ENCODE results near the gene TBC1D10B.
A peak's percentile ranks its signal among the peaks of the same experiment; 100 is the strongest.
"Not testable (repeated sequence)": the region's sequence is repeated elsewhere in the genome, so short reads cannot be mapped to it uniquely, and the experiment has no call there.

TBC1D10B gene

DNA sequence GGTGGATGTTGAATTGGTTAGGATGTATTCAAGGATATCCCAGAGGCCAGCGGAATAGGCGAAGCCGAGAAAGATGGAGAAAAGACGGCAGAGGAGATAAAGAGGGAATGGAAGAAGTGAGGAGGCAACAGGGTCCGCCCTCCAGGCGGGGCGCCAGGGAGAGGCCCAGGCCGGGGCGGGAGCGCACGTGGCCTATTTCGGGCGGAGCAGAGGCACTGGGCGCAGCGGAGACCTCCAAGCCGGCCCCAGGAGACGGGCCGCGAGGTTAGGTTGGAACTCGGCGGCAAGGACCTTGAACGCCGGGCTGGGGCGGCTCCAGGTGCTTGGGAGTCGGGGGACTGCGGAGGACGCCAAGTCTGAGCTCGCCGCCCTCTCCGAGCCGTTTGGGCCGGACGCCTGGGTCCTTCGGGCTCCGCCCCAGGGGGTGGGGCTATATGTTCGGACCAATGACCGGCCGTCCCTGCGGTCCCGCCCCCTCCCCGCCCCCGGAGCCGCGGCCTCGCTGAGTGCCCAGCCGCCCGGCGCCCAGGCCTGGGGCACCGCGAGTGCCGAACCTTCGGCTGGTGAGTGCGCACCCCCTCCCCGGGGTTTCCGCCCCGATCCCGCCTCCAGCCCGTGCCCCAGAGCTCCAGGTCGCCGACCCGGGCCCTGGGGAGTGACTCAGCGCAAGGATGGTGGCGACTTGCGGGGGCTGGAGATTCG lies 37.0 kb upstream of the TBC1D10B start, which contains the start of gene ZNF771:
ZNF771 (plus strand) TSS at position 505 of the 702 bp plus-strand sequence. CDS start 448 bp downstream, outside the sequence.
- in situ Hi-C loops (cut with HindIII; ENCODE audit: low pct_unique_long_range_greater_than_20kb, low sequenced_read_pairs) = no loop called here
- DNase-seq (ENCODE audit: low read depth in 1 of 2, low spot score in 1 of 2) = peak; percentile 81 to 95
- no peak for TF ChIP-seq JUND (IDR thresholded peaks at IDR 0.05; ENCODE audit: low read depth)

DNA sequence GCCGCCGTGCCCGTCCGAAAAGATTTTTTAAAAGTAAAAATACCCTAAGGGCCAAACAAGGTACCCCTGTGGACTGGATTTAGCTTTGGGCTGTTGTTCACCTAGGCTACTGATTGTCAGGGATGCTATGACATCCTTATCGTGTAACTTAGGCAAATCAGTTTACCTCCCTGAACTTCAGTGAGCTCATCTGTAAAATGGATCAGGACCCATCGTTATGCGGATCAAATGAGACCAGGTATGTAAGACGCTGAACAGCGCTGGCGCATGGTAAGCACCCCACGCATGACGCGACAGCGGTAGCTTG lies 36.5 kb upstream of the TBC1D10B start:
- in situ Hi-C loops (cut with HindIII; ENCODE audit: low pct_unique_long_range_greater_than_20kb, low sequenced_read_pairs) = no loop called here
- no peak for TF ChIP-seq JUND (IDR thresholded peaks at IDR 0.05; ENCODE audit: low read depth)
- DNase-seq (ENCODE audit: low read depth in 1 of 2, low spot score in 1 of 2) = no peak

DNA sequence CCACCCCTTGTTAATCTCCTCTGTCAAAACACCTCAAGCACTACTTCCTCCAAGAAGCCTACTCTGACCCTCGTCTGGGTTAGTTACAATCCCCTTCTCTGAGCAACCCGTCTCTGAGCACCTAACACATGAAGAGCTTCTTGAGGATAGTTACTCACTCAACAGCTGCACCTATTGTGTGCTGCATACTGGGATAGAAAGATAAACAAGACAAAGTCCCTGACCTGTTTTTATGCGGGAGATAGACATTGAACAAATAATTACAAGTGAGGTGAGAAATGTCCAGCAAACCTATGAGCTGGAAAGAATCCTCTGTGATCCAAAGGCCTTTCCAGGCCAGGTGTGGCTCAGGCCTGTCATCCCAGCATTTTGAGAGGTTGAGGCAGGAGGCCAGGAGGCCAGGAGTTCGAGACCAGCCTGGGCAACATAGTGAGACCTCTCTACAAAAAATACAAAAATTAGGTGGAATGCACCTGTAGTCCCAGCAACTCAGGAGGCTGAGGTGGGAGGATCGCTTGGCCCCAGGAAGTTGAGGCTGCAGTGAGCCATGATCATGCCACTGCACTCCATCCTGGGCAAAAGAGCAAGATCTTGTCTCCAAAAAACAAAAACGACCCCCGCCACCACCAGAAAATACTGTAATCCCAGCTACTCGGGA lies 31.6 kb upstream of the TBC1D10B start:
- in situ Hi-C loops (cut with HindIII; ENCODE audit: low pct_unique_long_range_greater_than_20kb, low sequenced_read_pairs) = no loop called here
- peak in 1 of 2 experiments; percentile 42 for DNase-seq (ENCODE audit: low read depth in 1 of 2, low spot score in 1 of 2)
- no peak for TF ChIP-seq JUND (IDR thresholded peaks at IDR 0.05; ENCODE audit: low read depth)

DNA sequence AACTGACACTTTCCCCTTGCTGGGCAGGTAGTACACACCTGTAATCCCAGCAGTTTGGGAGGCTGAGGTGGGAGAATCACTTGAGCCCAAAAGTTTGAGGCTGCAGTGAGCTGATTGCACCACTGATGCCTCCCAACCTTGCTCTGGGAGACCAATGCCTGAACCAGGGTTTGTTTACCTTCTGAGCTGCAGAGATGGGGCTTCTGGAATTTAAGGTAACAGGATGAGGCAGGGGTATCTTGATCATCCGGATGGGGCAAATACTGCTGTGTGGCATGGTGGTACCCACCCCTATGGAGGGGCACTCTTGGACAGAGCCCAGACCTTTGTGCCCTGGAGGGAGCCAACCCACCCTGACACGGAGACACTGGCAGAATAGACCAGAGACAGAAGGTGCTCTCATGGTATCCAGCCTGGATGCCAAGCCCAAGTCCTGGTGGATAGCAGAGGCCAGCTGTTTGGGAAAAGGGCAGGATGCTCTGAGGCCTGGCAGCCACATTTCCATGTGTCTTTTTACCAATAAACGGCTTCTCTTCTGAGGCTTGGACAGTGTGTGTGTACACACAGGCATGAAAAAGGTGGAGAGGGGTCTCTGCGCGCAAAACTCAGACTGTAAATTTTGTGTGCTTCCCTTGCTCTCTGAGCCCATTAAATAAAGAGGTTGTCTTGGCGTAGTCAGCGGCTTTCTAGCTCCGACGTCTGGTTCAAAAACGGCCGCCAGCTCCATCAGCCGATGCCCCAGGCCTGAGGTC lies 29.3 kb upstream of the TBC1D10B start:
- in situ Hi-C loops (cut with HindIII; ENCODE audit: low pct_unique_long_range_greater_than_20kb, low sequenced_read_pairs) = no loop called here
- DNase-seq (ENCODE audit: low read depth in 1 of 2, low spot score in 1 of 2) = no peak
- no peak for TF ChIP-seq JUND (IDR thresholded peaks at IDR 0.05; ENCODE audit: low read depth)

DNA sequence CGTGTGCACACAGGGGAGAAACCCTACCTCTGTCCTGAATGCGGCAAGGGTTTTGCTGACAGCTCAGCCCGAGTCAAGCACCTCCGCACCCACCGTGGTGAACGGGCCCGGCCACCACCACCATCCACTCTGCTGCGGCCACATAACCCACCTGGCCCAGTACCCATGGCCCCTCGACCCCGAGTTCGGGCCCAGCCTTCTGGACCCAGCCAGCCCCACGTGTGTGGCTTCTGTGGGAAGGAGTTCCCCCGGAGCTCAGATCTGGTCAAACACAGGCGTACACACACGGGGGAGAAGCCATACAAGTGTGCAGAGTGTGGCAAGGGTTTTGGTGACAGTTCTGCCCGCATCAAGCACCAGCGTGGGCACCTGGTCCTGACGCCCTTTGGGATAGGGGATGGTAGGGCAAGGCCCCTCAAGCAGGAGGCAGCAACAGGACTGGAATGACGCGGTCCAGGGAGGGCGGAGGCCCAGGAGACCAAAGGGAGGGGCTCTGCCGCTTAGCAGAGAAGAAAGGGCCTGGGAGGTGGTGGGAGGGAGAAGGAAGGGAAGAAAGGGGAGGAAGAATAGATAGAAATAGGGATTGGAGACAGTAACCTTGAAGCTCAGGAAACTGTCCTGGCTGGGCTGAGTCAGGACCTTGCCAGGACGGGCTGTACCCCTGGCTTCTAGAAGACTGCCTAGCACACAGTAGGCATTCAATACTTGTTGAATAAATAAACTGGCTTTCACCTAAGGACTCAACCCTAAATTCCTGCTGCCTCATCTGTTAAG lies 28.6 kb upstream of the TBC1D10B start:
- no peak for TF ChIP-seq JUND (IDR thresholded peaks at IDR 0.05; ENCODE audit: low read depth)

DNA sequence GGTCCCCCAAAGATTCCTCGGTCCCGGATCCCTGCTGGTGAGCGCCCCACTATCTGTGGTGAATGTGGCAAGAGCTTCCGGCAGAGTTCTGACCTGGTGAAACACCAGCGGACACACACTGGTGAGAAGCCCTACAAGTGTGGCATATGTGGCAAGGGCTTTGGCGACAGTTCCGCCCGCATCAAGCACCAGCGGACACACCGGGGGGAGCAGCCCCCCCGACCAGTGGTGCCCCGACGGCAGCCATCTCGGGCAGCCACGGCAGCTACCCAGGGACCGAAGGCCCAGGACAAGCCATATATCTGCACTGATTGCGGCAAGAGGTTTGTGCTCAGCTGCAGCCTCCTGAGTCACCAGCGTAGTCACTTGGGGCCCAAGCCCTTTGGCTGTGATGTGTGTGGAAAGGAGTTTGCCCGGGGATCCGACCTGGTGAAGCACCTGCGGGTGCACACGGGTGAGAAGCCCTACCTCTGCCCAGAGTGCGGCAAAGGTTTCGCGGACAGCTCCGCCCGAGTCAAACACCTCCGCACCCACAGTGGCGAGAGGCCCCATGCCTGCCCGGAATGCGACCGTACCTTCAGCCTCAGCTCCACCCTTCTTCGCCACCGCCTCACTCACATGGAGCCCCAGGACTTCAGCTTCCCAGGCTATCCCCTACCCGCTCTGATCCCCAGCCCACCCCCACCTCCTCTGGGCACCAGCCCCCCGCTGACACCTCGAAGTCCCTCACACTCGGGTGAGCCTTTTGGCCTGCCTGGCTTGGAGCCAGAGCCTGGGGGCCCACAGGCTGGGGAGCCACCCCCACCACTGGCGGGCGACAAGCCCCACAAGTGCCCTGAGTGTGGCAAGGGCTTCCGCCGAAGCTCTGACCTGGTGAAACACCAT lies 27.7 kb upstream of the TBC1D10B start:
- TF ChIP-seq JUND (IDR thresholded peaks at IDR 0.05; ENCODE audit: low read depth) = no peak
- no peak for DNase-seq (ENCODE audit: low read depth in 1 of 2, low spot score in 1 of 2)
- in situ Hi-C loops (cut with HindIII; ENCODE audit: low pct_unique_long_range_greater_than_20kb, low sequenced_read_pairs) = no loop called here

More for the DNA sequence above, 28.6 kb upstream of the TBC1D10B start:
- in situ Hi-C loops (cut with HindIII; ENCODE audit: low pct_unique_long_range_greater_than_20kb, low sequenced_read_pairs) = no loop called here
- DNase-seq (ENCODE audit: low read depth in 1 of 2, low spot score in 1 of 2) = no peak

DNA sequence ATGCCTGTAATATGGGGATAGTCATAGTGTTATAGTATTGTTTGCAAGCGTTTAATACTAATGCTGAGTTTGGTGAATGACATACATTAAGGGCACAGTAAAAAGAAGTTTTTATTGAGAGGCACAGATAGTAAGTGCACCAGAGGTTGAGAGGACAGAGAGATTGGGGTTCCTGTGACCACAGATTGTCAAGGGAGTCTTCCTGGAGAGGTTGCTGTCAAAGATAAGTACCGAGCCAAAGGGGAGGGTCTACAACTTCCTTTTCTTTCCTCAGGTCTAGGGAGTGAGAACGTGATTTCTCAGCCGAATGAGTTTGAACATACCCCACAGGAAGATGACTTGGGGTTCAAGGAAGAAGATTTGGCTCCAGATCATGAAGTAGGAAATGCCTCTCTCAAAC lies 26.8 kb upstream of the TBC1D10B start:
- DNase-seq (ENCODE audit: low read depth in 1 of 2, low spot score in 1 of 2) = no peak
- in situ Hi-C loops (cut with HindIII; ENCODE audit: low pct_unique_long_range_greater_than_20kb, low sequenced_read_pairs) = no loop called here
- no peak for TF ChIP-seq JUND (IDR thresholded peaks at IDR 0.05; ENCODE audit: low read depth)

DNA sequence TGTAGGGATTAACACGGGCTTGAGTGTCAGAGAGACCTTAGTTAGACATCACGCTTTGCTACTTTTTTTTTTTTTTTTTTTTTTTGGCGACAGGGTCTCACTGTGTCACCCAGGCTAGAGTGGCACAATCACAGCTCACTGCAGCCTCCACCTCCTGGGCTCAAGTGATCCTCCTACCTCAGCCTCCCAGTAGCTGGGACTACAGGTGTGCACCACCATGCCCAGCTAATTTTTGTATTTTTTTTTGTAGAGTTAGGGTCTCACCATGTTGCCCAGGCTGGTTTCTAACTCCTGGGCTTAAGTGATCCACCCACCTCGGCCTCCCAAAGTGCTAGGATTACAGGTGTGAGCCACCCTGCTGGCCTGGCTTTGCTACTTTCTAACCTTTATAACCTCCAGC lies 26.3 kb upstream of the TBC1D10B start:
- in situ Hi-C loops (cut with HindIII; ENCODE audit: low pct_unique_long_range_greater_than_20kb, low sequenced_read_pairs) = not testable (repeated sequence)

DNA sequence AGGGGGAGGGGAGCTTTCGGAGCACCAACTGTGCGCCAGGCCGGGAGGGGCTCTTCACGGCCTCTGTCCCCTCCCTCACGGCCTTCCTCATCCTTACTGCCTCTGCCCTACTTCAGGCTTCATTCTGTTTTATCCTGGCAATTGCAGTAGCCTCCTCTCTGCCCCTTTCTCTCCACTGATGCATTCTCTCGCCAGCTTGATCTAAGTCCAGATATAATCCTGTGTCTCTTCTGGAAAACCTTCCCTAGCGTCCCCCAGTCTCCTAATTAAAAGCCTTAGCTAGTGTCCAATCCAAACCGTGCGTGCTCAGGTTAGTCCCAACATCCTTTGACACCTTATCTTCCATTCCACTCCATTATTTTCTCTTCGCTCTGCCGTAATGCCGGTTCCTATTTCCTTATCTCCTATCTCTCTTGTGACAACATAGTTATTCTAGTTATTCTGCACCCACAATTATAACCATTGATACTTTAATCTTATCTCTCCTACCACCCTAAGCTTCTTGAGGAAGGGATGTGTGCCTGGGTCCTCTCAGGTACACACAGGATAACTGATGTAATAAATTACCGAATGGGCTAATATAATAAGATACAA lies 25.8 kb upstream of the TBC1D10B start:
- no peak for TF ChIP-seq JUND (IDR thresholded peaks at IDR 0.05; ENCODE audit: low read depth)
- DNase-seq (ENCODE audit: low read depth in 1 of 2, low spot score in 1 of 2) = no peak
- in situ Hi-C loops (cut with HindIII; ENCODE audit: low pct_unique_long_range_greater_than_20kb, low sequenced_read_pairs) = no loop called here

More for the DNA sequence above, 26.3 kb upstream of the TBC1D10B start:
- not testable (repeated sequence) for DNase-seq (ENCODE audit: low read depth in 1 of 2, low spot score in 1 of 2)

DNA sequence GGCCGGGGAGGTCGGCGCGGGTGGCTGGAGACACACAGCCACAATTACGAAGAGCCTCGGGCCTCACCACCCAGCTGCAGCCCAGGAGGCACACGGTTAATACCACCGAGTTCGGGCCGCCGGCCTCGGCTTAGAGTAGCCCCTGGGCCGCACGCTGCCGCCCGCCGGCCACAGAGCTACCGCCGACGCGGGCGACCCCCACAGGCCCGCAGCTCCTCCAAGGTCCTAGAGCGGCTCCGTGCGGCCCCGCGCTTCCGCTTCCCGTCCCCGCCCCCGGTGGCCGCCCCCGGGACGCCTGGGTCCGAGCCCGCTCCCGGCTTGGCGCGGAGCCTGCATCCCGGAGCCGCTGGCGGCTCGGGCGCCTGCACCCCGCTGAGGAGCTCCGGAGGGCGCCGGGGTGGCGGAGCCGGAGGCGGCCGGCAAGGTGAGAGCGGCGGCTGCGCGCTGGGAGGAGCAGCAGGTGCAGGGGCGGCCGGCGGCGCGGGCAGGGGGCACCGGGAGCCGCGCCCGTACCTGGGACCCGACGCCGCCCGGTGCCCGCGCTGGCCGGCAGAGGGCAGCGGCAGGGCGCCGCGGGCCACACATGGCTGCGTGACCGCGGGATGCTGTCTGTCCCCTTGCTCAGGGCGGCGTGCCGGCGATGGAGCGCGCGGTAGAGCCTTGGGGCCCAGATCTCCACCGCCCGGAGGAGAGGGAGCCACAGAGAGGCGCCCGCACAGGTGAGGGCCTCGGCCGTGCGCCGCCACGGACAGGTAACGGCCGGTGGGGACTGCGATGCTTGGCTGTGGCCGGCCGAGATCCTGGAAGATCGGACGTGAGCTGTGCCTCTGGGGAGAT lies 25.1 kb upstream of the TBC1D10B start, which contains the start of gene ZNF48:
ZNF48 (plus strand) TSS at position 266 of the 837 bp plus-strand sequence; CDS start at position 641, 375 bp downstream.
- peak; percentile 80 to 90 for DNase-seq (ENCODE audit: low read depth in 1 of 2, low spot score in 1 of 2)
- TF ChIP-seq JUND (IDR thresholded peaks at IDR 0.05; ENCODE audit: low read depth) = no peak
- in situ Hi-C loops (cut with HindIII; ENCODE audit: low pct_unique_long_range_greater_than_20kb, low sequenced_read_pairs) = no loop called here
